ENCODE data around the gene SMPD3.

GRCh38 chr16:68451676-68452075, 3.4 kb upstream of the SMPD3 start:
- TF ChIP-seq, protein P1, sequence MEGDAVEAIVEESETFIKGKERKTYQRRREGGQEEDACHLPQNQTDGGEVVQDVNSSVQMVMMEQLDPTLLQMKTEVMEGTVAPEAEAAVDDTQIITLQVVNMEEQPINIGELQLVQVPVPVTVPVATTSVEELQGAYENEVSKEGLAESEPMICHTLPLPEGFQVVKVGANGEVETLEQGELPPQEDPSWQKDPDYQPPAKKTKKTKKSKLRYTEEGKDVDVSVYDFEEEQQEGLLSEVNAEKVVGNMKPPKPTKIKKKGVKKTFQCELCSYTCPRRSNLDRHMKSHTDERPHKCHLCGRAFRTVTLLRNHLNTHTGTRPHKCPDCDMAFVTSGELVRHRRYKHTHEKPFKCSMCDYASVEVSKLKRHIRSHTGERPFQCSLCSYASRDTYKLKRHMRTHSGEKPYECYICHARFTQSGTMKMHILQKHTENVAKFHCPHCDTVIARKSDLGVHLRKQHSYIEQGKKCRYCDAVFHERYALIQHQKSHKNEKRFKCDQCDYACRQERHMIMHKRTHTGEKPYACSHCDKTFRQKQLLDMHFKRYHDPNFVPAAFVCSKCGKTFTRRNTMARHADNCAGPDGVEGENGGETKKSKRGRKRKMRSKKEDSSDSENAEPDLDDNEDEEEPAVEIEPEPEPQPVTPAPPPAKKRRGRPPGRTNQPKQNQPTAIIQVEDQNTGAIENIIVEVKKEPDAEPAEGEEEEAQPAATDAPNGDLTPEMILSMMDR (IDR thresholded peaks at IDR 0.05) = no peak
- TF ChIP-seq TCF7L2 (IDR thresholded peaks at IDR 0.05; ENCODE audit: low read depth, low read length) = no peak
- TF ChIP-seq POLR2AphosphoS5 (IDR thresholded peaks at IDR 0.05; ENCODE audit: low read depth, low read length) = no peak
- no peak for TF ChIP-seq SIN3A (IDR thresholded peaks at IDR 0.05; ENCODE audit: borderline replicate concordance, insufficient read depth, low read depth, low read length)
